ENCODE data around the gene MYO7B. TPM values are rescaled to one million over a fixed set of nuclear protein-coding genes. Genes with fewer than 3 reads are reported as not detected.
A peak's percentile ranks its signal among the peaks of the same experiment; 100 is the strongest.

MYO7B gene
- total RNA-seq, 1 experiment from 2014 or later: 0.05 TPM

DNA sequence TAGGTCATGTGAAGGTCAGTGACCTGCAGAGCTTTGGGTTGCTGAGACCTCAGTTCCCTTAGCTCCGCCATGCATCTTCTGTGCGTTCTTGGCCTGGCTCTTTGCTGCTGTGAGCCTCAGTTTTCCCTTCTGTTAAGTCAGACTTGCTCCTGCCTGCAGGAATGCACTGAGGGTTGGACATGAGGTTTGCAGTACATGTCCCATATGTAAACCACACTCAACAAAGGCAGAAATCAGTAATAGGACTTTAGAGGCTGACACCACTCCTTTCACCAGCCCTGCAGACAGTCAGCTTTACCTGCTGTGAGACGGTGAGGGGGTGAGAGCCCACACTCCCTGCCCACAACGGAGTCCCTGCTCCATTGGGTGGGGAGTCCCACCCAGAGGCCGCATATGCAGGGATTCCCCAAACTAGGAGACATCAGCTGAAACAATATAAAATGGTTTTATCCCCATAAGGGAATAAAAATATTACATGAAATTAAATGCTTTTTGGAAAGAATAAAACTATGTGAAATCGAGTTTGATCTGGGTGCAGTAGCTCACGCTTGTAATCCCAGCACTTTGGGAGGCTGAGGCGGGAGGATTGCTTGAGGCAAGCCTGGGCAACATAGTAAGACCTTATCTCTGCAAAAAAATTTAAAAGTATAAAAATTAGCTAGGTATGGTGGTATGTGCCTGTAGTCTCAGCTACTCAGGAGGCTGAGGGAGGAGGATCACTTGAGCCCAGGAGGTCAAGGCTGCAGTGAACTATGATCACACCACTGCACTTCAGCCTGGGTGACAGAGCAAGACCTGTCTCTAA is 55.1 kb downstream of the MYO7B start:
- H3K36me3 Mint-ChIP-seq (ENCODE audit: insufficient read depth, unreplicated experiment): no peaks in the 10 kb centered on the region
- intact Hi-C loops (cut with micrococcal nuclease; ENCODE audit: unreplicated experiment): loop anchor here (1.0 to 5.0 kb wide), 2 partner anchors 59 to 107 kb away; no protein-coding TSS in a partner anchor
- H3K4me3 Mint-ChIP-seq (ENCODE audit: low read depth, unreplicated experiment): no peak overlapping the region
- DNase-seq: no peak
- H3K9me3 Mint-ChIP-seq (ENCODE audit: low read depth, unreplicated experiment): no peaks in the 10 kb centered on the region
- TF ChIP-seq, protein P1, sequence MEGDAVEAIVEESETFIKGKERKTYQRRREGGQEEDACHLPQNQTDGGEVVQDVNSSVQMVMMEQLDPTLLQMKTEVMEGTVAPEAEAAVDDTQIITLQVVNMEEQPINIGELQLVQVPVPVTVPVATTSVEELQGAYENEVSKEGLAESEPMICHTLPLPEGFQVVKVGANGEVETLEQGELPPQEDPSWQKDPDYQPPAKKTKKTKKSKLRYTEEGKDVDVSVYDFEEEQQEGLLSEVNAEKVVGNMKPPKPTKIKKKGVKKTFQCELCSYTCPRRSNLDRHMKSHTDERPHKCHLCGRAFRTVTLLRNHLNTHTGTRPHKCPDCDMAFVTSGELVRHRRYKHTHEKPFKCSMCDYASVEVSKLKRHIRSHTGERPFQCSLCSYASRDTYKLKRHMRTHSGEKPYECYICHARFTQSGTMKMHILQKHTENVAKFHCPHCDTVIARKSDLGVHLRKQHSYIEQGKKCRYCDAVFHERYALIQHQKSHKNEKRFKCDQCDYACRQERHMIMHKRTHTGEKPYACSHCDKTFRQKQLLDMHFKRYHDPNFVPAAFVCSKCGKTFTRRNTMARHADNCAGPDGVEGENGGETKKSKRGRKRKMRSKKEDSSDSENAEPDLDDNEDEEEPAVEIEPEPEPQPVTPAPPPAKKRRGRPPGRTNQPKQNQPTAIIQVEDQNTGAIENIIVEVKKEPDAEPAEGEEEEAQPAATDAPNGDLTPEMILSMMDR (IDR thresholded peaks at IDR 0.05; ENCODE audit: unreplicated experiment): no peak
- peaks cover 34% of the 10 kb centered on the region for H3K27me3 Mint-ChIP-seq (ENCODE audit: unreplicated experiment)
- CTCF ChIA-PET: interaction anchor here (0.6 to 2.3 kb wide), 12 partner anchors 27 to 473 kb away, joined by 3 to 20 read pairs (median 4); partner anchors contain the start of genes IWS1 and WDR33
- BruUV-seq (replicated peaks): no TSS peak
- H3K4me1 Mint-ChIP-seq (ENCODE audit: low read depth, unreplicated experiment): no peaks in the 10 kb centered on the region
- no peak overlapping the region for H3K27ac Mint-ChIP-seq (ENCODE audit: unreplicated experiment)

DNA sequence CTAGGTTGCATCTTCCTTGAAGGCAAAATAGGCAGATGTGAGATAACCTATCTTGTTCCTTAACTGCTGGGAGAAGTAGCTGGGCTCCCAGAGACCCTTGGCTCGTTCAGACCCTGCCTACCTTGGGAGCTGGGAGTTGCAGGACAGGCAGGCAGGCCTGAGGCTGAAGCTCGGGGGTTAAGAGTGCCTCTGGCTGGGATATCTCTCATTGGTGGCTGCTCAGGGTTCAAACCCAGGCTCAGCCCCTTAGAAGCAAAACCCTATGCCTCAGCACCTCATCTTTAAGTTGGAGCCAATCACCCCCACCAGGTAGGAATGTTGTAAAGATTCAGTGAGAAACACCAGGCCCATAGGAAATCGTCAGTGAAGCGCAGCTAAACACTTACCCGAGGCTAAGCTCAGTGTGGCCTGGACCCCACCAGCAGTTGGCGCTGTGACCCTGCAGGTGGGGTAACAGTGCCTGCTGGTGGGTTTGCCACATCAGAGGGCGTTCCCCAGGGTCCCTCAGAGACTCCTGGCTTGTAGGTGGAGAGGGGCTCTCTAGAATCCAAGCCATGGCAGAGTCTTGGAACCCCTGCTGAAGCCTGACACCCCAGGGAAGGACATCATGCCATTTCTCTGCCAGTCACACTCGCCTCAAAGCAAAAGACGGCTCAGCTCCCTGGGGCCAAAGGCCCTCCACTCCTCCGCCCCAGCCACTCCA is 55.9 kb downstream of the MYO7B start:
- BruUV-seq (replicated peaks): no TSS peak
- H3K27ac Mint-ChIP-seq (ENCODE audit: unreplicated experiment): no peak overlapping the region
- peak; percentile 71 for DNase-seq
- no peaks in the 10 kb centered on the region for H3K9me3 Mint-ChIP-seq (ENCODE audit: low read depth, unreplicated experiment)
- no peak overlapping the region for H3K4me3 Mint-ChIP-seq (ENCODE audit: low read depth, unreplicated experiment)
- TF ChIP-seq, protein P1 (IDR thresholded peaks at IDR 0.05; ENCODE audit: unreplicated experiment): peak; percentile 80
- no peaks in the 10 kb centered on the region for H3K36me3 Mint-ChIP-seq (ENCODE audit: insufficient read depth, unreplicated experiment)
- peaks cover 34% of the 10 kb centered on the region for H3K27me3 Mint-ChIP-seq (ENCODE audit: unreplicated experiment)
- H3K4me1 Mint-ChIP-seq (ENCODE audit: low read depth, unreplicated experiment): no peaks in the 10 kb centered on the region
- intact Hi-C loops (cut with micrococcal nuclease; ENCODE audit: unreplicated experiment): loop anchor here (1.0 to 5.0 kb wide), 2 partner anchors 58 to 106 kb away; no protein-coding TSS in a partner anchor
- CTCF ChIA-PET: interaction anchor here (0.6 to 2.3 kb wide), 12 partner anchors 27 to 472 kb away, joined by 3 to 20 read pairs (median 4); partner anchors contain the start of genes IWS1 and WDR33

DNA sequence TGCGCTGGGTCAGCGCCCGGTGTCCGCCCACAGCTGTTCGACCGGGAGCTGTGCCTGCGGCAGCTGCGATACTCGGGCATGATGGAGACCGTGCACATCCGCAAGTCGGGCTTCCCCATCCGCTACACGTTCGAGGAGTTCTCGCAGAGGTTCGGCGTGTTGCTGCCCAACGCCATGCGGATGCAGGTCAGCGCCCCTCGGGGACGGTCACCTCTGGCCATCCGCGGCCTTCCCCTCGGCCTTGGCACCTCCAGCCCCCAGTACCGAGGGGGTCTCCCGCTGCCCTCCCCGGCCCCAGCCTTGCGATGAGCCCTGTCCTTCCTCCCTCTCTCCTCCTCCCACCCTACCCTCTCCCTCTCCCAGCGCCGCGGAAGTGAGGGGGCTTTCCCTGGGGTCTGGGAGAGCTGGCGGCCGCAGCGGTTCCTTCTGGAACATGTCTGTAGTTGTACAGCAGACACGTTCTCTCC is 57.3 kb downstream of the MYO7B start:
- no peak overlapping the region for H3K27ac Mint-ChIP-seq (ENCODE audit: unreplicated experiment)
- no peak overlapping the region for H3K4me3 Mint-ChIP-seq (ENCODE audit: low read depth, unreplicated experiment)
- DNase-seq: no peak
- TF ChIP-seq, protein P1 (IDR thresholded peaks at IDR 0.05; ENCODE audit: unreplicated experiment): no peak
- intact Hi-C loops (cut with micrococcal nuclease; ENCODE audit: unreplicated experiment): loop anchor here (5.0 kb wide), 1 partner anchor 105 kb away; no protein-coding TSS in a partner anchor
- H3K4me1 Mint-ChIP-seq (ENCODE audit: low read depth, unreplicated experiment): no peaks in the 10 kb centered on the region
- H3K27me3 Mint-ChIP-seq (ENCODE audit: unreplicated experiment): peaks cover 25% of the 10 kb centered on the region
- H3K36me3 Mint-ChIP-seq (ENCODE audit: insufficient read depth, unreplicated experiment): no peaks in the 10 kb centered on the region
- CTCF ChIA-PET: interaction anchor here (1.7 kb wide), 1 partner anchor 29 kb away, joined by 4 read pairs; no protein-coding TSS in a partner anchor
- H3K9me3 Mint-ChIP-seq (ENCODE audit: low read depth, unreplicated experiment): no peaks in the 10 kb centered on the region
- no TSS peak for BruUV-seq (replicated peaks)

Data from Calu3 (cell line).